ENCODE results near the gene PRAME. TPM values are rescaled to one million over a fixed set of nuclear protein-coding genes. Genes with fewer than 3 reads are reported as not detected.
A peak's percentile ranks its signal among the peaks of the same experiment; 100 is the strongest.

PRAME gene
- total and polyA plus RNA-seq, 2 experiments from 2014 or later: not detected

DNA sequence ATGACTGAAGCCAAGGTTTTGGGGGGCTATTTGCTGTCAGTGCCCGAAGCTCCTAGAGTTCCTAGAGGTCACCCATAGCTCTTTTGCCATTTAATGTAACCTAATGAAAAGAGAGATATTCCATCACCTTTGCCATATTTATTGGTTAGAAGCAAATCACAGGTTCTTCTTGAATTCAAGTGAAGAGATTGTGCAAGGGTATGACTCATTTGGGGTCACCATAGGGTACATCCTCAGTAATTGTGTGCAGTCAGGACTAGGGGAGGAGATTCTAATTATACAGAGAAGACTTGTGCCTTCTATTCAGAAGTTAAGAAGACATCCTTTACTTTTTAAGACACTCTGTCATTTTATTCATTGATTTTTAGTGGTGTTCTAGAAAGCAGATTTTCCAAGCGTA, 6.9 kb upstream of the PRAME start:
- peaks cover 6% of the 10 kb centered on the region; the same call in 1 of the 2 replicates for H4K20me1 ChIP-seq (replicated peaks; ENCODE audit: insufficient read depth)
- H2AFZ ChIP-seq: no peak overlapping the region
- H3K36me3 ChIP-seq (ENCODE audit: insufficient read depth): no peaks in the 10 kb centered on the region
- DNase-seq (ENCODE audit: low spot score) (no peak), ATAC-seq (no peak)
- no peaks in the 10 kb centered on the region for H3K9me2 ChIP-seq (ENCODE audit: insufficient read depth)
- 0 out of 3 replicates have a peak, but pooled peaks cover 12% of the 10 kb centered on the region for H3K9me3 Mint-ChIP-seq
- no peaks in the 10 kb centered on the region for H3K79me2 ChIP-seq (replicated peaks; ENCODE audit: insufficient read depth)
- H3K4me3 ChIP-seq: no peak overlapping the region
- peaks cover 100% of the 10 kb centered on the region for H3K27me3 ChIP-seq (ENCODE audit: insufficient read depth)
- H3K27ac Mint-ChIP-seq: no peak overlapping the region
- no peak overlapping the region for H3K4me3 Mint-ChIP-seq
- no peaks in the 10 kb centered on the region for H3K4me1 Mint-ChIP-seq
- TF ChIP-seq CREB1 (CRISPR knock-in tag; IDR thresholded peaks at IDR 0.05; ENCODE audit: low read depth) (no peak), EZH2phosphoT487 (IDR thresholded peaks at IDR 0.05; ENCODE audit: unreplicated experiment) (no peak), ZNF114 (CRISPR knock-in tag; IDR thresholded peaks at IDR 0.05) (no peak)
- TF ChIP-seq, protein P1, sequence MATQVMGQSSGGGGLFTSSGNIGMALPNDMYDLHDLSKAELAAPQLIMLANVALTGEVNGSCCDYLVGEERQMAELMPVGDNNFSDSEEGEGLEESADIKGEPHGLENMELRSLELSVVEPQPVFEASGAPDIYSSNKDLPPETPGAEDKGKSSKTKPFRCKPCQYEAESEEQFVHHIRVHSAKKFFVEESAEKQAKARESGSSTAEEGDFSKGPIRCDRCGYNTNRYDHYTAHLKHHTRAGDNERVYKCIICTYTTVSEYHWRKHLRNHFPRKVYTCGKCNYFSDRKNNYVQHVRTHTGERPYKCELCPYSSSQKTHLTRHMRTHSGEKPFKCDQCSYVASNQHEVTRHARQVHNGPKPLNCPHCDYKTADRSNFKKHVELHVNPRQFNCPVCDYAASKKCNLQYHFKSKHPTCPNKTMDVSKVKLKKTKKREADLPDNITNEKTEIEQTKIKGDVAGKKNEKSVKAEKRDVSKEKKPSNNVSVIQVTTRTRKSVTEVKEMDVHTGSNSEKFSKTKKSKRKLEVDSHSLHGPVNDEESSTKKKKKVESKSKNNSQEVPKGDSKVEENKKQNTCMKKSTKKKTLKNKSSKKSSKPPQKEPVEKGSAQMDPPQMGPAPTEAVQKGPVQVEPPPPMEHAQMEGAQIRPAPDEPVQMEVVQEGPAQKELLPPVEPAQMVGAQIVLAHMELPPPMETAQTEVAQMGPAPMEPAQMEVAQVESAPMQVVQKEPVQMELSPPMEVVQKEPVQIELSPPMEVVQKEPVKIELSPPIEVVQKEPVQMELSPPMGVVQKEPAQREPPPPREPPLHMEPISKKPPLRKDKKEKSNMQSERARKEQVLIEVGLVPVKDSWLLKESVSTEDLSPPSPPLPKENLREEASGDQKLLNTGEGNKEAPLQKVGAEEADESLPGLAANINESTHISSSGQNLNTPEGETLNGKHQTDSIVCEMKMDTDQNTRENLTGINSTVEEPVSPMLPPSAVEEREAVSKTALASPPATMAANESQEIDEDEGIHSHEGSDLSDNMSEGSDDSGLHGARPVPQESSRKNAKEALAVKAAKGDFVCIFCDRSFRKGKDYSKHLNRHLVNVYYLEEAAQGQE (IDR thresholded peaks at IDR 0.05; ENCODE audit: unreplicated experiment): no peak
- peaks cover 84% of the 10 kb centered on the region for H3K27me3 Mint-ChIP-seq (ENCODE audit: insufficient read depth, low read depth, poor library complexity)
- no peaks in the 10 kb centered on the region for H3F3A ChIP-seq (replicated peaks; ENCODE audit: low read depth)
- no peak overlapping the region for H3K4me2 ChIP-seq
- no peak overlapping the region for H3K27ac ChIP-seq (ENCODE audit: low read depth)
- H3K4me1 ChIP-seq (ENCODE audit: insufficient read depth): no peaks in the 10 kb centered on the region
- no peaks in the 10 kb centered on the region; the same call in 2 of the 3 replicates for H3K36me3 Mint-ChIP-seq (ENCODE audit: low read depth)

- Histone ChIP-seq H3K79me2 (replicated peaks; ENCODE audit: insufficient read depth) (no peaks in the 10 kb centered on the region), H3K27me3 (ENCODE audit: insufficient read depth) (peaks cover 81% of the 10 kb centered on the region), H2AFZ (no peak overlapping the region), H3K9me2 (ENCODE audit: insufficient read depth) (no peaks in the 10 kb centered on the region), H3K4me1 (ENCODE audit: insufficient read depth) (no peaks in the 10 kb centered on the region), H3K27ac (ENCODE audit: low read depth) (no peak overlapping the region), H3F3A (replicated peaks; ENCODE audit: low read depth) (no peaks in the 10 kb centered on the region), H3K4me2 (no peak overlapping the region), H3K36me3 (ENCODE audit: insufficient read depth) (no peaks in the 10 kb centered on the region), H4K20me1 (replicated peaks; ENCODE audit: insufficient read depth) (no peaks in the 10 kb centered on the region), H3K4me3 (no peak overlapping the region)
- no peak for ATAC-seq
- no peak overlapping the region for H3K4me3 Mint-ChIP-seq
- H3K27ac Mint-ChIP-seq: no peak overlapping the region
- H3K9me3 Mint-ChIP-seq: peaks cover 32% of the 10 kb centered on the region
- DNase-seq (ENCODE audit: low spot score): peak; percentile 57
- H3K27me3 Mint-ChIP-seq (ENCODE audit: insufficient read depth, low read depth, poor library complexity): peaks cover 73% of the 10 kb centered on the region
- peaks cover 8% of the 10 kb centered on the region; the same call in 2 of the 3 replicates for H3K36me3 Mint-ChIP-seq (ENCODE audit: low read depth)
- no peaks in the 10 kb centered on the region; the same call in 2 of the 3 replicates for H3K4me1 Mint-ChIP-seq
- TF ChIP-seq, protein P2, sequence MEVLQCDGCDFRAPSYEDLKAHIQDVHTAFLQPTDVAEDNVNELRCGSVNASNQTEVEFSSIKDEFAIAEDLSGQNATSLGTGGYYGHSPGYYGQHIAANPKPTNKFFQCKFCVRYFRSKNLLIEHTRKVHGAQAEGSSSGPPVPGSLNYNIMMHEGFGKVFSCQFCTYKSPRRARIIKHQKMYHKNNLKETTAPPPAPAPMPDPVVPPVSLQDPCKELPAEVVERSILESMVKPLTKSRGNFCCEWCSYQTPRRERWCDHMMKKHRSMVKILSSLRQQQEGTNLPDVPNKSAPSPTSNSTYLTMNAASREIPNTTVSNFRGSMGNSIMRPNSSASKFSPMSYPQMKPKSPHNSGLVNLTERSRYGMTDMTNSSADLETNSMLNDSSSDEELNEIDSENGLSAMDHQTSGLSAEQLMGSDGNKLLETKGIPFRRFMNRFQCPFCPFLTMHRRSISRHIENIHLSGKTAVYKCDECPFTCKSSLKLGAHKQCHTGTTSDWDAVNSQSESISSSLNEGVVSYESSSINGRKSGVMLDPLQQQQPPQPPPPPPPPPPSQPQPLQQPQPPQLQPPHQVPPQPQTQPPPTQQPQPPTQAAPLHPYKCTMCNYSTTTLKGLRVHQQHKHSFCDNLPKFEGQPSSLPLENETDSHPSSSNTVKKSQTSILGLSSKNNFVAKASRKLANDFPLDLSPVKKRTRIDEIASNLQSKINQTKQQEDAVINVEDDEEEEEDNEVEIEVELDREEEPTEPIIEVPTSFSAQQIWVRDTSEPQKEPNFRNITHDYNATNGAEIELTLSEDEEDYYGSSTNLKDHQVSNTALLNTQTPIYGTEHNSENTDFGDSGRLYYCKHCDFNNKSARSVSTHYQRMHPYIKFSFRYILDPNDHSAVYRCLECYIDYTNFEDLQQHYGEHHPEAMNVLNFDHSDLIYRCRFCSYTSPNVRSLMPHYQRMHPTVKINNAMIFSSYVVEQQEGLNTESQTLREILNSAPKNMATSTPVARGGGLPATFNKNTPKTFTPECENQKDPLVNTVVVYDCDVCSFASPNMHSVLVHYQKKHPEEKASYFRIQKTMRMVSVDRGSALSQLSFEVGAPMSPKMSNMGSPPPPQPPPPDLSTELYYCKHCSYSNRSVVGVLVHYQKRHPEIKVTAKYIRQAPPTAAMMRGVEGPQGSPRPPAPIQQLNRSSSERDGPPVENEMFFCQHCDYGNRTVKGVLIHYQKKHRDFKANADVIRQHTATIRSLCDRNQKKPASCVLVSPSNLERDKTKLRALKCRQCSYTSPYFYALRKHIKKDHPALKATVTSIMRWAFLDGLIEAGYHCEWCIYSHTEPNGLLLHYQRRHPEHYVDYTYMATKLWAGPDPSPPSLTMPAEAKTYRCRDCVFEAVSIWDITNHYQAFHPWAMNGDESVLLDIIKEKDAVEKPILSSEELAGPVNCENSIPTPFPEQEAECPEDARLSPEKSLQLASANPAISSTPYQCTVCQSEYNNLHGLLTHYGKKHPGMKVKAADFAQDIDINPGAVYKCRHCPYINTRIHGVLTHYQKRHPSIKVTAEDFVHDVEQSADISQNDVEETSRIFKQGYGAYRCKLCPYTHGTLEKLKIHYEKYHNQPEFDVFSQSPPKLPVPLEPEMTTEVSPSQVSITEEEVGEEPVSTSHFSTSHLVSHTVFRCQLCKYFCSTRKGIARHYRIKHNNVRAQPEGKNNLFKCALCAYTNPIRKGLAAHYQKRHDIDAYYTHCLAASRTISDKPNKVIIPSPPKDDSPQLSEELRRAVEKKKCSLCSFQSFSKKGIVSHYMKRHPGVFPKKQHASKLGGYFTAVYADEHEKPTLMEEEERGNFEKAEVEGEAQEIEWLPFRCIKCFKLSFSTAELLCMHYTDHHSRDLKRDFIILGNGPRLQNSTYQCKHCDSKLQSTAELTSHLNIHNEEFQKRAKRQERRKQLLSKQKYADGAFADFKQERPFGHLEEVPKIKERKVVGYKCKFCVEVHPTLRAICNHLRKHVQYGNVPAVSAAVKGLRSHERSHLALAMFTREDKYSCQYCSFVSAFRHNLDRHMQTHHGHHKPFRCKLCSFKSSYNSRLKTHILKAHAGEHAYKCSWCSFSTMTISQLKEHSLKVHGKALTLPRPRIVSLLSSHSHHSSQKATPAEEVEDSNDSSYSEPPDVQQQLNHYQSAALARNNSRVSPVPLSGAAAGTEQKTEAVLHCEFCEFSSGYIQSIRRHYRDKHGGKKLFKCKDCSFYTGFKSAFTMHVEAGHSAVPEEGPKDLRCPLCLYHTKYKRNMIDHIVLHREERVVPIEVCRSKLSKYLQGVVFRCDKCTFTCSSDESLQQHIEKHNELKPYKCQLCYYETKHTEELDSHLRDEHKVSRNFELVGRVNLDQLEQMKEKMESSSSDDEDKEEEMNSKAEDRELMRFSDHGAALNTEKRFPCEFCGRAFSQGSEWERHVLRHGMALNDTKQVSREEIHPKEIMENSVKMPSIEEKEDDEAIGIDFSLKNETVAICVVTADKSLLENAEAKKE (CRISPR knock-in tag; IDR thresholded peaks at IDR 0.05): no peak
- no peak for TF ChIP-seq NANOG (IDR thresholded peaks at IDR 0.05; ENCODE audit: borderline replicate concordance)
- TF ChIP-seq, protein P3, sequence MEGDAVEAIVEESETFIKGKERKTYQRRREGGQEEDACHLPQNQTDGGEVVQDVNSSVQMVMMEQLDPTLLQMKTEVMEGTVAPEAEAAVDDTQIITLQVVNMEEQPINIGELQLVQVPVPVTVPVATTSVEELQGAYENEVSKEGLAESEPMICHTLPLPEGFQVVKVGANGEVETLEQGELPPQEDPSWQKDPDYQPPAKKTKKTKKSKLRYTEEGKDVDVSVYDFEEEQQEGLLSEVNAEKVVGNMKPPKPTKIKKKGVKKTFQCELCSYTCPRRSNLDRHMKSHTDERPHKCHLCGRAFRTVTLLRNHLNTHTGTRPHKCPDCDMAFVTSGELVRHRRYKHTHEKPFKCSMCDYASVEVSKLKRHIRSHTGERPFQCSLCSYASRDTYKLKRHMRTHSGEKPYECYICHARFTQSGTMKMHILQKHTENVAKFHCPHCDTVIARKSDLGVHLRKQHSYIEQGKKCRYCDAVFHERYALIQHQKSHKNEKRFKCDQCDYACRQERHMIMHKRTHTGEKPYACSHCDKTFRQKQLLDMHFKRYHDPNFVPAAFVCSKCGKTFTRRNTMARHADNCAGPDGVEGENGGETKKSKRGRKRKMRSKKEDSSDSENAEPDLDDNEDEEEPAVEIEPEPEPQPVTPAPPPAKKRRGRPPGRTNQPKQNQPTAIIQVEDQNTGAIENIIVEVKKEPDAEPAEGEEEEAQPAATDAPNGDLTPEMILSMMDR (conservative IDR thresholded peaks at IDR 0.05; ENCODE audit: low read depth in 2 of 2): no peak
- TF ChIP-seq JUNB (IDR thresholded peaks at IDR 0.05; ENCODE audit: unreplicated experiment): no peak
- TF ChIP-seq CREB1 (CRISPR knock-in tag; IDR thresholded peaks at IDR 0.05; ENCODE audit: low read depth): no peak
- TF ChIP-seq POLR2AphosphoS5 (IDR thresholded peaks at IDR 0.05; ENCODE audit: low read depth): no peak
These were observed 744 bp downstream of the PRAME start for GRCh38 chr22:22558071-22558971.
